ENCODE data around the gene MADD.

The MADD gene
- total RNA-seq: 187 to 258 (median 222) reads per million in 4 donors

DNA sequence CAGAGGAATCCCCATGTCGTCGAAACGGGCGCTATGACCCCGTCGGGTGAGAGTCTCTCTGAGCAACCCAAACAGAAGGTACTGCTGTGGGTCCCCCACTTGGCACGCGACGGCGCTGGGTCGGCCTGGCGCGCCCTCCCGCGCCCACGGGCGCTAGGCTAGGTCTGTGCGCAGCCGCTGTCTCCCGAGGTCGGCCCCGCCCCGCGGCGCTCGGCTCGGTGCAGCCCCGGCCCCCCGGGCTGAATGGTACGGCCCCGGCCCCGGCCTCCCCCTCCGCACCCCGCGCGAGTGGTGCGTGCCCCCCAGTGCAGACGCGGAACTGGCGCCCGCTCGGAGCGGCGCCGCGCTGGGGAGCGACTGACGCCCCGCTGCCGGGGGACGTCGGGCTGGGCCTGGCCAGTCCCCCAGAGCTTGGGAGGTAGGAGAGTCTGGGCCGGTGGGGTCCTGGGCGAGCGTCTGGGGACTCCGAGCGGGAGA is at the start of gene MADD:
Gene MADD, plus strand, starts transcription at position 305 of the 477 bp plus-strand sequence.
- DNase-seq: peak; percentile 80 to 93 (median 87)

DNA sequence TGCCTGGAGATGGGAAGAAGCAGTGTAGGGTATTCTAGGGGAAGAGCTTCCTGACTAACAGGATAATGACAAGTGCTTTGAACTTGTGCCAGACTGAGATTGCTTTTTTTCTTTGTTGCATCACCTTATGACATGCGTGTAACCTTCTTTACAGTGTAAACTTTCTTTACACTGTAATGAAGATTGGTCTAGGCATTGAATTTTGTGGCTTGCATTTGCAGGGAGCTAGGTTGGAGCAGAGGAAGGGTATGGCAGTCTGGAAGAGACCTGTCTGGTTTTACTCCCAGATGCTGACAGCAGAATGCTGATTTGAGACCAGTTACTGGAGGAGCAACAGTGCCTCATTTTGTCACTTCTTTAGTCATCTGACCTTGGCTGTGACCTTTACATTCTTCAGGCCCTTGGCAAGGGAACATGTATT is 49.5 kb upstream of the MADD start:
- no peak for DNase-seq

DNA sequence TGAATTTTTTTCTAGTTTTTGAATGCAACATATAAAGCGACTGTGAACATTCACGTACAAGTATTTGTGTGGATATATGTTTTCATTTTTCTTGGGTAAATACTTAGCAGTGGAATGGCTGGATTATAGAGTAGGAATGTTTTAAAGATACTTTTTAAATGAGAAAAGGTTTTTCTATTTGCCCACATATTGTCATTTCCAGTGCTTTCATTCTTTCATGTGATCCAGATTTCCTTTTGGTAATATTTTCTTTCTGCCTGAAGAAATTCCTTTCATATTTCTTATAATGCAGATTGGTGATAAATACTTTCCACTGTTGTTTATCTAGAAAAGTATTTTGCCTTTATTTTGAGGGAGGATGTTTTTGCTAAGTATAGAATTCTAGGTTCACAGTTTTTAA is 47.2 kb upstream of the MADD start:
- DNase-seq: no peak

DNA sequence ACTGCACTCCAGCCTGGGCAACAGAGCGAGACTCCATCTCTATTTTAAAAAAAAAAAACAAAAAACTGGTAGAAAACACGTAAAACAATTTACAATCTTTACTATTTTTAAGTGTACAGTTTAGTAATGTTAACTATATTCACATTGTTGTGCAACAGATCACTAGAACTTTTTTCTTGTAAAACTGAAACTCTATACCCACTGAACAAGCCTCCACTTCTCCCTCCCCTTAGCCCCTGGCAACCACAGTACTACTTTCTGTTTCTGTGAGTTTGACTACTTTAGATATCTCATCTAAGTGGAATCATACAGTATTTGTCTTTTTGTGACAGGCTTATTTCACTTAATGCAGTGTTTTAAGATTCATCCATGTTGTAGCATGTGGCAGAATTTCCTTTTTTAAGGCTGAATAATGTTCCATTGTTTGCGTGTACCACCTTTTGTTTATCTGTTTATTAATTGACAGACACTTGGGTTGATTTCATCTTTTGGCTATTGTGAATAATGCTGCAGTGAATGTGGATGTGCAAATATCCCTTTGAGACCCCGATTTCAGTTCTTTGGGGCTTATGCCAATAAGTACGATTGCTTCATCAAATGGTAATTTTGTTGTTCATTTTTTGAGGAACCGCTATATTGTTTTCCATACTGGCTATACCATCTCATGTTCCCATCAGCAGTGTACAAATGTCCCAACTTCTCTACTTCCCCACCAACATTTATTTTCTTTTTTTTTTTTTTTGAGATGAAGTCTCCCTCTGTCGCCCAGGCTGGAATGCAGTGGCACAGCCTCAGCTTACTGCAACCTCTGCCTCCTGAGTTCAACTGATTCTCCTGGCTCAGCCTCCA is 44.2 kb upstream of the MADD start:
- peak in 1 of 5 donors; percentile 56 for DNase-seq

DNA sequence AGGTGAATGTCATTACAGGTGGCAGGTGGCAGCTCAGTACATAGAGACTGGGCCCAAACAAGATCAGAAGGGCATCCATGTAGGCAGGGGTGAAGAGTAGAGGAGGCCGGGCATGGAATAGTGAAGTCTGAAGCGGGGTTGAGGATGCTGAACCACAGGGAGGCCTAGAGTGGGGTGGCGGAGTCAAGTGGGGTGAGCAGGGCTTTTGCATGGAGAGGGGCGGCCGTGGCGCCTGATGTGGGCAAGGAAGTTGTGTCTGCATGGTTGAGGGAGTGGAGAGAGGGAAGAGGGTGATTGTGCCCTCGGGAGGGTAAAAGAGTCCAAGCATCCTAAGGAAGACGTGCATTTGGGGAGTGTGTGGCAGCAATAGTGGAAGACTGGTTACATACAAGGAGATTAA is 40.8 kb upstream of the MADD start:
- DNase-seq: no peak

DNA sequence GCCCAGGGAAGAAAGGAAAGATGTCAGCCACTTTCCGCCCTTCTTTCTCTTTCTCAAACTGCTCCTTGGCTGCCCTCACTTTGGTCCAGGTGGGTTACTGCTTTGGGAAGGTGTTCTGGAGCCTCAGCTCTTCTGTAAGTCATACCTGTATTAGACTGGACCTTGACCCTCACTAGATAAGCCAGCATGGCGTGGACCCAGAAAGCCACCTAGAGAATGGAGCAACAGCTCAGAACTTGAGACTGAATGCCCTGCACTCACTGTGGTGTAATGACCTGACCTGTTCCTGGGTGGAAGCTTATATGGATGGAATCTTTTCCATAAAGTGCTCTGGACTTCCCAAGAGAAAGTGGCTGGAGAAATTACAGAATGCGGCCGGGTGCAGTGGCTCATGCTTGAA is 36.9 kb upstream of the MADD start:
- DNase-seq: no peak

DNA sequence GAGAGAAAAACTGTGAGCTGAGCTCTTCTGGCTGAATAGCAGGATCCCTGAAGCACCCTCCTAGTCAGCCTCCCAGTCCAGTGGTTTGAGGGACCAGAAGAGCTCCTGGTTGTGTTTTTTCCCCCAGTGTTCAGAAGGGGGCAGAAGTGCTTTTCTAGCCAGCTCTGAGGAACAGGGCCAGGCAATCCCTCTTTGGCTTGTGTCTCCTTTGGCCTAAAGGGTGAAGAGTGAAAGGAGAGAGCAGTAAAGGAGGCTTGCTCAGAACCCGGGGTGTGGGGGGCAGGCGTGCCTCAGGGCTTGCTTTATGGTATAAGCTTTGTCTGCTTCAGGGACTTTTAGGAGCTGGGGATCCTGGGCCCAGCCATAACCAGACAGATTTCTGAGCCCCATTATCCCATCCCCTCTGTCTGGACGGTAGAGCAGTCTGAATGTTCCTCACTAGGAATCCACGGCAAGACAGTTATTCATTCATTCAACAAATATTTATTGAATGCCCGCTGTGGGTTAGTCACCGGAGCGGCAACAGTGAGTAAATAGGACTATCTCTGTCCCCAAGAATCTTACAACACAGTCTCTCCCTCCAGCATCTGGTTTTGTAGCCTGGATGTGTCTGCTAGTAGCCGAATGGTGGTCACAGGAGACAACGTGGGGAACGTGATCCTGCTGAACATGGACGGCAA is 35.8 kb upstream of the MADD start:
- peak in 1 of 5 donors; percentile 11 for DNase-seq

DNA sequence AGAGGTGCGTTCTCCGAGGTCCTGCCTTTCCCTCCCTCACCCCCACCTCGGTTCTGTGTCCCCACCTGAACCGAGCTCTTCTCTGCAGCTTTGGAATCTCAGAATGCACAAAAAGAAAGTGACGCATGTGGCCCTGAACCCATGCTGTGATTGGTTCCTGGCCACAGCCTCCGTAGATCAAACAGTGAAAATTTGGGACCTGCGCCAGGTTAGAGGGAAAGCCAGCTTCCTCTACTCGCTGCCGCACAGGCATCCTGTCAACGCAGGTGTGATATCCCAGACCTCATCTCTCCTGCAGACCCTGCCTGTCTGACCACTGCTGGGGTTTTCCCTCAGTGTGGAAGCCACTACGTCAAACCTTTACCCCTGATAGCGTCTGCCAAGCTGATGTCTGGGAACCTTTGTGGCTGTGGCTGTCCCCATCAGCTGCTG is 35.2 kb upstream of the MADD start:
- peak in 4 of 5 donors; percentile 63 to 82 (median 74) for DNase-seq

DNA sequence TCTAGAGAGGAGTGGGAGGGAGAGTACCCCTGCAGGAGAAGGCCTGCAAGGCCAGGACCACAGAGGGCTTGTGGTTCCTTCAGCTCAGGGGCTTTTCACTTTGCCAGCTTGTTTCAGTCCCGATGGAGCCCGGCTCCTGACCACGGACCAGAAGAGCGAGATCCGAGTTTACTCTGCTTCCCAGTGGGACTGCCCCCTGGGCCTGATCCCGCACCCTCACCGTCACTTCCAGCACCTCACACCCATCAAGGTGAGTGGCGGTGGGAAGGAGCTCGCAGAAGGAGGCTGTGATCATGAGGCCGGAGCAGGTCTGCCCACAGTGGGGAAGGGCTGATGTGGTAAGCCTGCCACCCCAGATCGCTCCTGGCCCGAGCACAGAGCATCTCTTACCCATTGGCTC is 34.8 kb upstream of the MADD start:
- no peak for DNase-seq

DNA sequence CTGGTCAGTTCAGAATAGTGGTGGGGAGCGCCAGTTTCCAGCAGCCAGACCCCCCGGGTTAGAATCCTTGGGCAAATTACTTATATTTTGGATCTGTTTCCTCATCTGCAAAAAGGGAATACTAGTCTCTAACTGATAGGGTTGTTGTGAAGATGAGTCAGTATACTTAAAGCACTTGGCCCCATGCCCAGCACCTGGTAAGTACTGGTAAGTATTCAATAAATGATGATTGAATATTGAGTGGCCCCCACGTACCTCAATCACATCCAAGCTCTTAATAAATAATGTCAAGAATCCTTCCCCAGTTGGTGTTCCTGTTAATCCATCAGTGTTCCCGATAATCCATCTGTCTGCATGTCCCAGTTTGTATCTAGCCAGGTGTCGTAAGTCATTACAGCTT is 33.5 kb upstream of the MADD start:
- no peak for DNase-seq

DNA sequence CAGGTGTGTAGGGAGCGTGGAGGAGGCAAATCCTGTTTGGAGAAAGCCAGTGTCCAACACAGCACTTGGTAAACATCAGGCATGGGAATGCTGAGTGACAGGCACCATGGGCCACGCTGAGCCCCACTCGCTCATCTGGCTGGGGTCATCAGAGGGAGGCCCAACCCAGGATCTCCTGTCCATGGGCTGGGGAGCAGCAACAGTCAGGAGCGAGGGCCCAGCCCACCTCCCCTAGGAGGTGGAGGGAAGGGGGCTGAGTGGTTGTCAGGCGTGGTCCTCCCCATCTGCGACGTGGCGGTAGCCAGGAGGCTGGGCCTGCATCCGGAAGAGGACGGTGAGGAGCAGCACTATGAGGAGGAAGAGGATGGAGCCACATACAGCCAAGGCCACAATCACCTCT is 30.1 kb upstream of the MADD start:
- DNase-seq: no peak

DNA sequence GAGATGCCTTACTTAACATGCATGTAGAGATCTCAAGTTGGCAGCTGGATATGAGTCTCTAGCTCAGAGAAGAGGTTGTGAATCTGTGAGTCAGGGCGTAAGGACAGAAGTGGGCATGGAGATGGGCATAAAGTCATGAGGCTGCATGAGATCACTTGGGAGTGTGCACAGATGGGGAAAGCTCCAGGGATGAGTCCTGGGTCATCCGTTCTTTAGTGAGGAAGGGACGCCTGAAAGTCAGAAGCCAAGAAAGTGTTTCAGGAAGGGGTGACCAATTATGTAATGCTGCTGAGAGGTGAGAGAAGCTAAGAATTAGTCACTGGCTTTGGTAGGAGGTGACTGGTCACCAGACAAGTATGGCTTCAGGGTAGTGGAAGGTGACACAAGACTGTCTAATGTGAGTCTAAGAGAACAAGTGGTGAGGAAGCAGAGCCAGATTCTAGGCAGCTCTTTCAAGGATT is 28.1 kb upstream of the MADD start:
- DNase-seq: no peak

DNA sequence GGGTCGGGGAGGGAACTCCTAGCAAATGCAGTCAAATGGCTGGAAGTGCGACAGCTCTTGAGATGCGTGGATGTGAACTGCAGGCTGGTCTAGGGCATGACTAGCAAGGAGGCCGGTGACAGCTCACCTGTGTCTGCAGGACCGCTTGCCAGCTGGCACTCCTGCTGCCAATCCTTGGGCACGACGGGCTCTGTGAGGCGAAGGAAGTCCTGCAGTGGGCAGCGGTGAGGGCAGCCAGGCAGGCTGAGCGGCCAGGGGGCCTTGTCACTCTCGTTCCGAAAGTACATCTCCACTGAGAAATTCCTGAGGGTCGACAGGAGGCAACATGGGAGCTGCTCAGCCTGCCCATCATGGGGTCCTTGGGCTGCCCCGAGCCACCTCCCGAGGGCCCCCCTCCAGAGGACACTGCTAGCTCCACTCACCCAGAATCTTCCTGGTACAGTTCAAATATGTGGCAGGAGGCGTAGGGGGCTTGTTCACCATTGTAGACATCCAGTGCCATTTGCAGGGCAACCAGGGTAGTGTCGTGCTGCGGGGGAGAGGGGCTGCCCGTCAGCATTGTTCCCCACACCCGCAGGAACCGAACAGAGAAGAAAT is 27.2 kb upstream of the MADD start:
- DNase-seq: no peak

DNA sequence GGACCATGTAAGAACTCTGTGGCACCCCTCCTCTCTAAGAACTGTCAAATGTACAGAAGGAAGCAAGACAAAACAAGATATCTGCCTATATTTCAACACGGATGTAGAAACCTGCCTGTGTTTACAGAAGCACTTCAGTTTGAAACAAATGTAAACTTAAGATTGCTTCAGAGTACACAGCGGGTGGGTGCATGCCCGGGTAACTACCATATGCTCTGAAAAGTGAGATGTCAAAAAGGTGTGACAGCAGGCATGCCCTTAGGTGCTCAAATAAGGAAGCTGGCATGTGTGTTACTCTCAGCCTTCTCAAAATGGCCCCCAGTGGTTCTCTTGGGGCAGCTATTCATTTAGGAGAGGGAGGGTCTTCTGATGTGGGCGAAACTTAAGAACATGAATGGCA is 26.5 kb upstream of the MADD start:
- no peak for DNase-seq

DNA sequence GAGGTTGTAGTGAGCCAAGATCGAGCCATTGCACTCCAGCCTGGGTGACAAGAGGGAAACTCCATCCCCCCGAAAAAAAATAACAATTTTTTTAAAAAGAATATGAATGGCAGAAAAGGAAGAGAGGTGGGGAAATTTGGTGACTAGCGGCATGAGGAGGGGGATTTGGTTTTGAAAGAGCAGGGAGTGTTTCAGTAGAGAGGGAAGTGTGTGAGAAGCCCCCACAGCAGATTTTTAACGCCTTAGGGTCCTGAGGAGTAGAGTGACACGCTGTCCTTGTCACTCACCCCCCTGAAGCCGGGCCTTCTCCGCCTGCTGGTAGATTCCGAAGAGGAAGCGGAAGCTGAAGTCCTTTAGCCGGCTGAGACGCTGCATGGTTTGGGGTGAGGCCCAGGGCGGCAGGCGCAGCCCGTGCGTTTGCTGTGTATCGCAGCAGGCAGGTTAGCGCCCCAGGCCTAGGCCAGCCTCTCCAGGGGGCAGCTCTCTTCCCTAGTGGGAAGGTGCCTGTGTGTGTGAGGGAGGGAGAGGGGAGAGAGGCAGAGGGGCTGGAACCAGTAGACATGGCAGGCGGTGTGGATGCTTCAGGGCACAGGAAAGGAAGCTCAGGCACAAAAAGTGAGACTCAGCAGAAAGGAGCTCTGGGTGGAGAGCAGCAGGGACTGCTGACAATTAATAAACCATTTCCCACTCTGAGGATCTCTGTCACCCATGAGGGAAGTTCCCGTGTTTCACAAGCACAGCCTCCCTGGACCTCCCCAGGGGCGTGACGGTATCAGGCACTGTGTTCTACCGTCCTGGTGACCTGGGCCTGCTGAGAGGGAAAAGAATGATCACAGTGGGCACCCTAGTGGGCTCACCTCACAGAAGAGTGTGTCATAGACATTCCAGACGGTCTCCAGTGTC is 25.2 kb upstream of the MADD start:
- DNase-seq: no peak

DNA sequence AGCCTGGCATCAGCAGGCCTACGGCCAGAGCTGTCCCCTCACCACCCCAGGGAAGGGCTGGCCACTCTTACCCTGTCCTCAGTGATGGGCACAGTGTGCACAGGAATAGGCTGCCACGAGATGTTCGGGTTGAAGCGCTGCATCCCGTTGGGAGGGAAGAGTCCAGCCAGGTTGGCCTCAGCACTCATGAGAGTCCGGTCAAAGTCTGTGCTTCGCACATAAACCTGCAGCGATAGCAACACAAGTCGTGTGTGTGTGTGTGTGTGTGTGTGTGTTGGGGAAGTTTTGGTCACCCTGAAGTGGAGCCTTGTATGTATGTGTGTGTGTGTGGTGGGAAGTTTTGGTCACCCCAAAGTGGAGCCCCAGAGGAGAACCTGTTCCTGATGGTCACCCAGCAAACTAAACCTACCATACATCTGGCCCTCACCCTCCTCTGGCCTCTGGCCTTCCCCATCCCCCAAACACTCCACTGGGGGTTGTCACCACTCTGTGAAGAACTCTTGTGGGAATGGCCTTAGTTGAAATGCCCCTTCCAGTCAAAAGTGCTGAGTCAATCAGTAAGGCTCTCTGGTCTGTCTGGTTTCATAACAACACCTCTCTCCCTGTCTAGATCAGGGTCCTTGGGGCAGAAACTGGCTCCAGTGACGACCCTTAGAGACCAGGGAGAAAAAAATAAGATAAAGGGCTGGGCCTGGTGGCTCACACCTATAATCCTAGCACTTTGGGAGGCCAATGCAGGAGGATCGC is 24.1 kb upstream of the MADD start:
- no peak for DNase-seq

DNA sequence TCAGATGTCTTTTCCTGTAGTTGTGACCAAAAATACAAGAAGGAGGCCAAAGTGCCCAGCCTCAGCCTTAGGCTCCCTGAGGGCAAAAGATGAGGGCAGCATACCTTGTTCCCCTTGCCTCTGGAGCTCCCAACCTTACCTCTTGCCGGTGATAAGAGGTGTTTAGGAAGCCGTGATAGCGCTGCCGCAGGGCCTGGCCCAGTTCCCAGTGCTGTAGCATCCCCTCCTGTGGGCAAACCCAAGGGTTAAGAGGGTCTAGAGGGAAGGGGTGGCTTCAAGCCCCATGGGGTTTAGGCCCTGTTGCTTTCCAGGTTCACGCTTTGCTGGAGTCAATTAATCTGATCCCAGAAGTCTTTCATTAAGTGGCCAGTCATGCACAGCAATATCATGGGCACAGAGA is 22.4 kb upstream of the MADD start:
- DNase-seq: no peak

DNA sequence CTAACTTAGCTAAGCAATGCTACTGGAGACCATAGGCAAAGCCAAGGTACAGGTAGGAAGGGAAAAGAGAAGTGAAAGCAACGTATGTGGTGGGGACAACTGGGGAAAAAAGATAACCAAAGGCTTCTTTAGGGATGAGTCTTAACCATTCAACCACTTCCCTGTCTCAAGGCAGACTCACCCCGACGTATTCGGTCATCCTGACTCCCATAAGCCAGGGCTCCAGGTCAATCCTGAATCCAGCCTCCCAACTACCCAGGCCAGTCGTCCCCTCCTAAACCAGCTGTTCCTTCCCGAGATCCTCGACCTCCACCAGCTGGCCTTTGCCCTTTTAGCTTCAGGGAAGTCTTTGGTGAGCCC is 21.6 kb upstream of the MADD start:
- DNase-seq: no peak

DNA sequence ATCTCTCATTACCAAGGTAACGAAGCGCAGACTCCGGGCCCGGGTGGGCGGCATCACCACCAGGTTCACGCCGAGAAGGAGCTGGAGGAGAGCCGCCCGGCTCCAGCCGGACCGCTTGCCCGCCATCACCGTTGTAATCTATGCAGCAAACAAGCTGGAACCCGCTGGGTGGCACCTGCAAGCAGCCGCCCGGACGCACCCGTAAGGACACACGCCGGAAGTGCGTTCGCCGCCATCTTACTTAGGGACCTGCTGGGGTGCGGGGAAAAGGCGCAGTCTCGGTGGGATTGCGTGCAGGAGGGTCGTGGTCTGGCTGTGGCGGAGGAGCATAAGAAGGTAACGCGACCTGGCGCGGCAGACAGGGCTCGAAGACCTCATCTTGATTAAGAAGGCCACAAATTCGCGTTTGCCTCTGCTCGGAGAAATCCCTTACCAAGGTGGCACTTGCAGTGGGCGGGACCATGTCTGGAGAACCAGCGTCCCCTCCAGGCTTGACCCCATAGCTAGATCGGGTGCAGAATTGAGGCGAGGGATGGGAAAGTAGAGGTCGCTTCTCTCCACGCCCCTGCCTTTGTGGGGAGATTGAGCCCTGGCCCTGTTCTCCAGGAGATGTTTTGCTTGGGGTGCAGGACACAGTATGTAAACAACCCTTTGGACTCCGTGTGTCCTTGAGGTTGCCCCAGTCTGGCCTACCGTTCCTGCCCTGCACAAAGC is 21.1 kb upstream of the MADD start, which contains the start of gene ACP2:
Gene ACP2, minus strand, starts transcription at position 151 of the 714 bp plus-strand sequence. Its CDS starts 25 bp downstream, at position 126.
- DNase-seq: peak; percentile 63 to 90 (median 75)

DNA sequence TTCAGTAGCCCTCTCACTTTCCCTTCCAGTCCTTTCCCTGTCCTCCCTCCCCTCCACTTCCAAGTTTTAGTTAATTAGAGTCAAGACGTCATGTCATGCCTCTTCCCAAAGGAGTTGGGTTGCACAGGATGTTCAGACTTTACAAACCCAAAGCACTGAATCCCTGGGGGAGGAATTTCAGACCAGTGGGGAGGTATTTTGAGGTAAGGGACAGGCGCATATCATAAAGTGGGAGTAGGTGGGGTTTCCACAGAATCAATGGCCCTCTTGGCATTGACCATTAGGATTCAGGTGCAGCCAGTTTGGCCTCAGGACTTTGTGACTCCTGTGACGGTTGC is 20.6 kb upstream of the MADD start:
- DNase-seq: no peak

DNA sequence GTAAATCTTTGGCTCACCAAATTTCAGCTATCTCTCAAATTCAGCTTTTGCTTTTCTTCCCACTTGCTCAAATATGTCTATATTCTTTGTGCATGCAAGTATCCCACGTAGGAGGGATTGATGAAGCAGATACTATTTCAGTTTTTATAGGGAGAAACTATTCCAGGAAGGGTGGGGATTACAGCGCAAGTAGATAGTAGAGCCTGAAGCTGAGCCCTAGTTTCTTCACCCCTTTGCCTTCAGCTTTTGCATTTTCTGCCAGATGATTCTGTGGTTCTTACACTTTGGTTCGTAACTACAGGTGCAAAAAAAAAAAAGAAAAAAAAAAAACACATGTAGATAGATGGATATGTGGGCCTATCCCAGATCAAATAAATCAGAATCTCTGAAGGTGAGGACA is 18.2 kb upstream of the MADD start:
- no peak for DNase-seq
